Stimulated activated CD4-positive, alpha-beta T cell treated with anti-CD3 and anti-CD28 coated beads, Interleukin-1b, Interleukin-23, amount 100 ng/mL, for 4 hours (primary cell): Measurements from ENCODE around the gene PARVG.

Source experiments
- DNase-seq, 2 donors: peaks; one replicate each; pipeline ENCODE4 v3.0.0-alpha.2; 2020; ENCODE audit warnings: low read depth in 2 of 2

Gene PARVG

GRCh38 chr22:44155115-44155514 is 25.6 kb upstream of the PARVG start:
- DNase-seq = no peak

- DNase-seq = no peak
Measured at GRCh38 chr22:44157916-44158618, 22.7 kb upstream of the PARVG start.

- DNase-seq = no peak
Measured at GRCh38 chr22:44158816-44159215, 21.9 kb upstream of the PARVG start.

GRCh38 chr22:44159221-44159620 is 21.5 kb upstream of the PARVG start:
- no peak for DNase-seq

DNA sequence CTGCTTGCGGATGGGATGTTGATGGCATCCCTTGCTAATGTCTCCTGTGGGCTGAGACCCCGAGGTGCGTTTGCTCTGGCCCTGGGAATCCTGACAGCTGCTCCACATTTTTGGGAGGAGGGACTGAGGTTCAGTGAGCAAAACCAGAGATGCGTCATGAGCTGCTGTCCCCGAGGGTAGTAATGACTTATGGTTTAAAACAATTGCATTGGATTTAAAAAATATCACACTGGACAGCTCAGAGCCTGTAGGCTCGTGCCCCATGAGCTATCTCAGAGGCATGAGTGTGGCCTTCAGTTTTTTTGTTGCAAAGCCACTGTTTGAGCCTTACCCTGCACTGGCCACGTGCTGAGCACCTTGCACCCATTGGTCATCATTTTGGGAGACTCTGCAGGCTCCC is 20.9 kb upstream of the PARVG start:
- DNase-seq = no peak

GRCh38 chr22:44160421-44160820 is 20.3 kb upstream of the PARVG start:
- no peak for DNase-seq

- no peak for DNase-seq
Measured at GRCh38 chr22:44161673-44162072, 19.1 kb upstream of the PARVG start.

- no peak for DNase-seq
Measured at GRCh38 chr22:44162960-44163359, 17.8 kb upstream of the PARVG start.

DNA sequence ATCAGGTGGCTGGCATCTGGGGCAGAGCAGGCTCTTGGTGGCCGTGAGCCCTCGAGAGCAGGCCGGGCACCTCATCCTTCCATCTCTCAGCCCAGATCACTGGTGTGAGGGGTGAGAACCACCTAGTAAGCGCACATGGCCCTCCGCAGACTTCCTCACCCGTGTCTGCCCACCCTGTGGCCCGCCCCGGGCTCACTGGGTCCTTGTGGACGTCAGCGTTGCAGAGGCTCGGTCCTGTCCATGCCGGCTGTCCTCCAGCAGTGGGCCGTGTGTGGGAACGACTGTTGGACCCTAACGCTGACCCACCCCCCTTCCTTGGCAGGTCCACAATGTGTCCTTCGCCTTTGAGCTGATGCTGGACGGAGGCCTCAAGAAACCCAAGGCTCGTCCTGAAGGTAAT is 17.2 kb upstream of the PARVG start:
- no peak for DNase-seq

DNA sequence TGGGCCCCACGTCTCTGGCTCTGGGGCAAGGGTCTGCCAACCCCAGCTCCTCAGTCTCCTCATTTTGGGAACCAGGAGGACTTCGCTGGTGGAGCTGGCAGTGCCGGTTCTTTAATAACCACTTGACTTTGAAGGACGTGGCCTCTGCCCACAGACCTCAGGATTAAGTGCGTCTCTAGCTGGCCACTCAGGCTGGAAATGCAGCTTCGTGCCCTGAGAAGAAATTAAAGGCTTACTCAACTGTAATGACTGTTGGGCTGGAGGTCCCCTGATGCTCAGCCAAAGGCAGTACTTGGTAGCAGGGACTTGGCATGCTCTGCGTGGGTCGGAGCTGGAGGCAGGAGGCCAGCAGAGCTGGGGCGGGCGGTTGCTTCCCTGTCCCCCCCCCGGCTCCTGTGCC is 16.7 kb upstream of the PARVG start:
- DNase-seq = no peak

DNA sequence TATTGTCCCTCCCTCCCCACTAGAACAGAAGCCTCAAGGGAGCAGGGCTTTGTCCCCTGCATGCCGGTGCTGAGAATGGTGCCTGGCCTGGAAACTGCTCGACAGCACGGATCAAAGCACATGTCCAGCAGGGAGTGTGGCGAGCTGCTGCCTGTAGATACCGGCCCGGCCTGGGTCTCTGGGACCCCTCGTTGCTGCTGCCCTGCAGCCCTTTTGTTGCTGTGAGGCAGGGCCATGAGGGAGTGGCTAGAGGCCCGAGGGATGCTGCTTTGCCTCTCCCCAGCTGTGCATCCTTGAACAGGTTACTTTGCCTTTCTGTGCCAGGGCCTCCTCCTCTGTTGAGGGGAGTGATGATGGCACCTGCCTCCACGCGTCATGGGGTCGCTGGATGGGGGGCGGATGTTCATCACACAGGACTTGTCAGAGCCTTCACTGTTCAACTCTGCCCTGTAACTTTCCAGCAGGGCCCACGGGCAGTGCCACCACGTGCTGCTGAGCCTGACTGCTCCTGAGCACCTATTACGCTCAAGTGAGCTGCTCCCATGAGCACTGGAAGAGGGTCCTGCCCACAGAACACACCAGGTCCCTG is 15.3 kb upstream of the PARVG start:
- no peak for DNase-seq

- DNase-seq = no peak
Measured at GRCh38 chr22:44166498-44167276, 14.0 kb upstream of the PARVG start.

- DNase-seq = no peak
Measured at GRCh38 chr22:44167501-44167900, 13.2 kb upstream of the PARVG start.

DNA sequence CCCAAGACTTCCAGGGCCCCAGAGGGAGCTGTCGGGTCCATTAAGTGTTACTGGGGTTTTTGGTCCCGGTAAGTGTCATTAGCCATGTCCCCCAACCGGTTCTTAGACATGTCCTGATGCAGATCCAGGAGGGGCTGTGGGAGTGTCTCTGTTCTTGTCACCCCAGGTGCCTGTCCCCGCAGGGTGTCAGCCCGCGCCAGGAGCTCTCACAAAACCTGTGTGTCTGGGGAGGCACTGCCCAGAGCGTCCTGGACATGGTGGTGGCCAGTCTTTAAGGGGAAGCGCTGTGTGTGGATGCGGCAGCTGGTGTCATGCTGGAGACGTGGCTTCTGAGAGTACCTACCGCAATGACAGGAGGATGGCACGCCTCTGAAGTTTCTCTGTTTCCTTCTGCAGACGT is 12.5 kb upstream of the PARVG start:
- DNase-seq = no peak

GRCh38 chr22:44170470-44170869 is 10.3 kb upstream of the PARVG start:
- DNase-seq = no peak

GRCh38 chr22:44171561-44171960 is 9.2 kb upstream of the PARVG start:
- DNase-seq = no peak

- no peak for DNase-seq
Measured at GRCh38 chr22:44172370-44173108, 8.2 kb upstream of the PARVG start.

DNA sequence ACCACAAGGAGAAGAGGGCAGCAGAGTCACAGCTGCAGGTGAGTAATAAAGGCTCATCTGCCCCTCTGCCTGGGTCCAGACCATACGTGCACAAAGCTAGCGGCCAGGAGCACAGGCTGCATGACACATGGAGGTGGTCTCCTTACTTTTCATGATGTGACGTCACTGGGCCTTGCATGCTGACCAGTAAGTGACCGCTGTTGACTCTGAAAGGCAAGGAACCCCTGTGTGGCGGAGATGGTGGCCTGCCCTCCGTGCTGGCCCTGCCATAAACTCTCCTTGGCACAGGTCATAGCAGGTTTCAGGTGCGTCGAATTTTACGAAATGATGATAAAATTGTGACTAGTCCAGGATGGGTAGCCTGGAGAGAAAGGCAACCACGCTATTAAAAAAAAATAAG is 7.6 kb upstream of the PARVG start:
- no peak for DNase-seq

DNA sequence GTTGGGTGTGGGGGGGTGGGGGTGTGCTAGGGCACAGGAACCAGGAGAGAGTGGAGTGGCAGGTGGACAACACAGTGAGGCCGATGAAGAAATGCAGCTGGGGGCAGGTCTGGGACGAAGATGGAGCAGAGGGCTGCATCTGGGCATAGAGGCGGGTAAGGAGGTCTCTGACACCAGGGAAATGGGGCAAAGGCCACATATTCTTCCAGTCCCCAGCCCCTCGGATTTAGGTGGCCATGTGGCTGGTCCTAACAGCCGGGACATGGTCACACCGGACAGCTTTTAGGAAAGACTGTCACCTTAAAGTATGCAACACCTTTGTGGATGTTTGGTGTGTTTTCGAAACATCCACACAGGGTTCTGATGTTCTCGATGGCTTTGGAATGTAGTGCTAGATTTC is 5.0 kb upstream of the PARVG start:
- no peak for DNase-seq

- DNase-seq = no peak
Measured at GRCh38 chr22:44179196-44179988, 1.3 kb upstream of the PARVG start.

- no peak for DNase-seq
Measured at GRCh38 chr22:44179989-44180705, 578 bp upstream of the PARVG start.
